ENCODE data around the gene CSNK1G1.

Gene CSNK1G1

DNA sequence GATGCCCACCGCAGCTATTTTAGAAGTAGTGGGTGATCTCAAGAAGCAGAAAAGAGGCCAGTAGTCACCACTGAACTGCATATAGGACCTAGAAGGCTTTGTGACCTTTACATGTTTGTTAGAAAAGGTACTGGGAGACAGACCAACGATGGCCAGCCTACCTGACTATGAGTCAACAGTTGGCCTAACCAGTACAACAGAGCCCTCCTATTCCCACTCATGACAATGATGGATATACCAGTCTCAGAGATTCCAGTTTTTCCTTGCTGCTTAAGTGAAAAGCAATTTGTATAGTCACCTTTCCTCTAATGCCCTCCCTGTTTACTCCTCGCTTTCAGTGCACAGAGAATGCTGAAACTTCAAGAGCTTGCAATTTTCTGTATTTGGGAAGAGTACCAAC is 106.6 kb downstream of the CSNK1G1 start:
- Histone ChIP-seq H2AFZ (ENCODE audit: low read length) (no peak overlapping the region), H3K9ac (ENCODE audit: low read length) (no peak overlapping the region), H3K4me1 (ENCODE audit: insufficient read depth, low read length, severe bottlenecking) (no peaks in the 10 kb centered on the region), H3K27me3 (ENCODE audit: insufficient read depth, low read length) (no peaks in the 10 kb centered on the region), H3F3A (ENCODE audit: insufficient read depth, low read length) (no peaks in the 10 kb centered on the region), H3K4me3 (ENCODE audit: low read depth, low read length, poor library complexity, severe bottlenecking) (no peak overlapping the region), H3K9me2 (ENCODE audit: low read depth, low read length) (no peaks in the 10 kb centered on the region), H3K79me2 (ENCODE audit: insufficient read depth, low read length) (no peaks in the 10 kb centered on the region), H3K9me3 (ENCODE audit: low read length) (0 out of 2 replicates have a peak, but pooled peaks cover 4% of the 10 kb centered on the region), H3K27ac (ENCODE audit: low read depth, low read length, poor library complexity, severe bottlenecking) (no peak overlapping the region), H4K20me1 (ENCODE audit: insufficient read depth, low read length) (no peaks in the 10 kb centered on the region), H3K4me2 (ENCODE audit: low read length) (no peak overlapping the region), H3K36me3 (ENCODE audit: insufficient read depth, low read length) (peaks cover 5% of the 10 kb centered on the region)
- TF ChIP-seq, protein P1, sequence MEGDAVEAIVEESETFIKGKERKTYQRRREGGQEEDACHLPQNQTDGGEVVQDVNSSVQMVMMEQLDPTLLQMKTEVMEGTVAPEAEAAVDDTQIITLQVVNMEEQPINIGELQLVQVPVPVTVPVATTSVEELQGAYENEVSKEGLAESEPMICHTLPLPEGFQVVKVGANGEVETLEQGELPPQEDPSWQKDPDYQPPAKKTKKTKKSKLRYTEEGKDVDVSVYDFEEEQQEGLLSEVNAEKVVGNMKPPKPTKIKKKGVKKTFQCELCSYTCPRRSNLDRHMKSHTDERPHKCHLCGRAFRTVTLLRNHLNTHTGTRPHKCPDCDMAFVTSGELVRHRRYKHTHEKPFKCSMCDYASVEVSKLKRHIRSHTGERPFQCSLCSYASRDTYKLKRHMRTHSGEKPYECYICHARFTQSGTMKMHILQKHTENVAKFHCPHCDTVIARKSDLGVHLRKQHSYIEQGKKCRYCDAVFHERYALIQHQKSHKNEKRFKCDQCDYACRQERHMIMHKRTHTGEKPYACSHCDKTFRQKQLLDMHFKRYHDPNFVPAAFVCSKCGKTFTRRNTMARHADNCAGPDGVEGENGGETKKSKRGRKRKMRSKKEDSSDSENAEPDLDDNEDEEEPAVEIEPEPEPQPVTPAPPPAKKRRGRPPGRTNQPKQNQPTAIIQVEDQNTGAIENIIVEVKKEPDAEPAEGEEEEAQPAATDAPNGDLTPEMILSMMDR (IDR thresholded peaks at IDR 0.05; ENCODE audit: low read length) = no peak
- no peak for TF ChIP-seq EZH2 (IDR thresholded peaks at IDR 0.05; ENCODE audit: borderline replicate concordance, low read length)

DNA sequence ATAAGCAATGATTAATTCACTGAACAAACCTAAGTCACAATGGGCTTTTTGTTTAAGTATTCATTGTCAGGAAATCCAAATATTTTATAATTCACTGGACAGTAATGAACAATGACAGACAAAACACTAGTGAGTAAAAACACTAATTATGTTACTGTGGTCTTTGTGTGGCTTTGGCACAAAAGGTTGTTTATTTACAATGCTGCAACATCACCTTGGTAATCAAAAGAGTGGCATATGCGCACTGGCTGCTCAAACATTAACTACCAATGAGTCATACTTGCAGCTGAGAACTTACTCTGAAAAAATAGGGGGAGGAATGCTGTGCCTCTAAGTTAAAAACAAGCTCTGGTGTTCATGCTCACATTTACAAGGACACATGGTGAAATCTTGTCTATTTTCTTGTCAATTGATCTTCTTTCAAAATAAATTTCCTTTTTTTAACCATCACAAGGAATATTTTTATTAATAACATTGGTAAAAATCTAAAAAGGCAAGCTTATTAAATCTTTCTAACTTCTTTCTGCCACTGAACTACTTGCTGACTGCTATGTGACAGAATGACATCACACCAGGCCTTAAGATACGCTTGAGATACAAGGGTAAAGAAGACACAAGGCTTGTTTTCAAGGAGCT is 107.9 kb downstream of the CSNK1G1 start:
- Histone ChIP-seq H3K9me2 (ENCODE audit: low read depth, low read length) (no peaks in the 10 kb centered on the region), H4K20me1 (ENCODE audit: insufficient read depth, low read length) (no peaks in the 10 kb centered on the region), H3K4me2 (ENCODE audit: low read length) (no peak overlapping the region), H3K4me1 (ENCODE audit: insufficient read depth, low read length, severe bottlenecking) (no peaks in the 10 kb centered on the region), H3K9ac (ENCODE audit: low read length) (no peak overlapping the region), H3K4me3 (ENCODE audit: low read depth, low read length, poor library complexity, severe bottlenecking) (no peak overlapping the region), H3K27me3 (ENCODE audit: insufficient read depth, low read length) (no peaks in the 10 kb centered on the region), H2AFZ (ENCODE audit: low read length) (no peak overlapping the region), H3K79me2 (ENCODE audit: insufficient read depth, low read length) (no peaks in the 10 kb centered on the region), H3K9me3 (ENCODE audit: low read length) (0 out of 2 replicates have a peak, but pooled peaks cover 4% of the 10 kb centered on the region), H3F3A (ENCODE audit: insufficient read depth, low read length) (no peaks in the 10 kb centered on the region), H3K27ac (ENCODE audit: low read depth, low read length, poor library complexity, severe bottlenecking) (no peak overlapping the region), H3K36me3 (ENCODE audit: insufficient read depth, low read length) (peaks cover 5% of the 10 kb centered on the region)
- TF ChIP-seq, protein P1 (IDR thresholded peaks at IDR 0.05; ENCODE audit: low read length) = no peak
- no peak for TF ChIP-seq EZH2 (IDR thresholded peaks at IDR 0.05; ENCODE audit: borderline replicate concordance, low read length)

DNA sequence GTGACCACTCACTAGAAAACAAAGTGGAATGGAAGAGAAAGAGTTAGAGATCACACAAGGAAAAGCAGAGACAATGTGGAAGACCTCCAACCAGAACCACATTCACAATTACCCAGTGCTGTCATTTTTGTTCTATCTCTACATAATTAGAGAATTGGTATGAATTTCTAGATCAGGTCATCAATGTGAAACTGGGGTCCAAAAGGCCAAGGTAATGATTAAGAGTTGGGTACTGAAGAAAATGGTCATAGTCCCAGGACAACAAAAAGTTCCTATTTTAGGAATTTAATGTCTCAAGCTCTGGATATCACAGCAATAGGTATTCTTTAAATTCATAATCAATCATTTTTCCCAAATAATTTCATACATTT is 108.5 kb downstream of the CSNK1G1 start:
- Histone ChIP-seq H3K9ac (ENCODE audit: low read length) (no peak overlapping the region), H3F3A (ENCODE audit: insufficient read depth, low read length) (no peaks in the 10 kb centered on the region), H3K9me2 (ENCODE audit: low read depth, low read length) (no peaks in the 10 kb centered on the region), H3K79me2 (ENCODE audit: insufficient read depth, low read length) (no peaks in the 10 kb centered on the region), H3K36me3 (ENCODE audit: insufficient read depth, low read length) (peaks cover 5% of the 10 kb centered on the region), H3K4me1 (ENCODE audit: insufficient read depth, low read length, severe bottlenecking) (no peaks in the 10 kb centered on the region), H3K9me3 (ENCODE audit: low read length) (0 out of 2 replicates have a peak, but pooled peaks cover 4% of the 10 kb centered on the region), H3K4me2 (ENCODE audit: low read length) (no peak overlapping the region), H3K4me3 (ENCODE audit: low read depth, low read length, poor library complexity, severe bottlenecking) (no peak overlapping the region), H3K27ac (ENCODE audit: low read depth, low read length, poor library complexity, severe bottlenecking) (no peak overlapping the region), H3K27me3 (ENCODE audit: insufficient read depth, low read length) (no peaks in the 10 kb centered on the region), H4K20me1 (ENCODE audit: insufficient read depth, low read length) (no peaks in the 10 kb centered on the region), H2AFZ (ENCODE audit: low read length) (no peak overlapping the region)
- TF ChIP-seq, protein P1 (IDR thresholded peaks at IDR 0.05; ENCODE audit: low read length) = no peak
- TF ChIP-seq EZH2 (IDR thresholded peaks at IDR 0.05; ENCODE audit: borderline replicate concordance, low read length) = no peak

Data from OCI-LY1 (cell line).